Stimulated activated CD8-positive, alpha-beta memory T cell treated with anti-CD3 and anti-CD28 coated beads, Interleukin-4, amount 100 ng/mL, for 4 hours (primary cell): ENCODE results near the gene KPNA3.
"Not testable (repeated sequence)": the region's sequence is repeated elsewhere in the genome, so short reads cannot be mapped to it uniquely, and the experiment has no call there.

Experiments
- DNase-seq, 2 donors: peaks; one replicate each; pipeline ENCODE4 v3.0.0-alpha.2; 2020; ENCODE audit warnings: low read depth in 2 of 2, low spot score in 1 of 2

The KPNA3 gene

GRCh38 chr13:49754146-49754545 lies 38.3 kb downstream of the KPNA3 start:
- no peak for DNase-seq

- no peak for DNase-seq
Measured at GRCh38 chr13:49749848-49750247, 42.6 kb downstream of the KPNA3 start.

- no peak for DNase-seq
Measured at GRCh38 chr13:49746111-49746510, 46.4 kb downstream of the KPNA3 start.

DNA sequence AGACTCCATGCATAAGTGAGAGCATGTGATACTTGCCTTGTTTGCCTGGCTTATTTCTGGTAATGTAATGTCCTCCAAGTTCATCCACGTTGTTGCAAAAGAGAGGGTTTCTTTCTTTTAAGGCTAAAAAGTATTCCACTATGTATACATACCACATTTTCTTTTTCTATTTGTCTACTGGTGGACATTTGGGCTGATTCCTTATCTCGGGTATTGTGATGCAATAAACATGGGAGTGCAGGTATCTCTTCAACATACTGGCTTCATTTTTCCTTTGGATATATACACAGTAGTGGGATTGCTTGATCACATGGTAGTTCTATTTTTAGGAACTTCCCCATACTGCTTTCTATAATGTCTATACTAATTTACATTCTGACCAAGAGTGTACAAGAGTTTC lies 51.6 kb downstream of the KPNA3 start:
- DNase-seq = no peak

DNA sequence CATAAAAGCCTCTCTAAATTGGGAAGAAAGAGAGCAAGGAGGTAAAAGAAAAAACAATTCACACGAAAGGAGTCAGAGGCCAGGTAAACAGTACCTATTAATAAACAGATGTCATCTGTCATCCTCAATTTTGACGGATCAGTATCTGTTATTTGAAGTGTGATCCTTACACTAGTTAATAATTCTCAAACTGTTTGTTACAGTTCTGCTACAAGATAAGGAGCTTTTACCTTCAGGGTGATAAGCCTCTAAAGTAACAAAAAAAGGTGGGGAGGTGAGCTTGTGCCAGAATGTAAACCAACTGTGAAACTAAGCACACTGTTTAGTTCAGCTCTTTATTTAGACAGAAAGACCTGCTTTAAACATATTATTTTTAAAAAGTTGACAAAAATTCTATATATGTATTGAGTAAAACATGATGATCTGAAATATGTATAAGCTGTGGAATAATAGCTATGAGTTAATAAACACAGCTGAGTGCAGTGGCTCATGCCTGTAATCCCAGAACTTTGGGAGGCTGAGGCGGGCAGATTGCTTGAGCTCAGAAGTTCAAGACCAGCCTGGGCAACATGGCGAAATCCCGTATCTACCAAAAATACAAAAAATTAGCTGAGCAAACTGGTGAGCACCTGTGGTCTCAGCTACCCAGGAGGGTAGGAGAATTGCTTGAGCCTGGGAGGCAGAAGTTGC lies 52.8 kb downstream of the KPNA3 start:
- DNase-seq = no peak

DNA sequence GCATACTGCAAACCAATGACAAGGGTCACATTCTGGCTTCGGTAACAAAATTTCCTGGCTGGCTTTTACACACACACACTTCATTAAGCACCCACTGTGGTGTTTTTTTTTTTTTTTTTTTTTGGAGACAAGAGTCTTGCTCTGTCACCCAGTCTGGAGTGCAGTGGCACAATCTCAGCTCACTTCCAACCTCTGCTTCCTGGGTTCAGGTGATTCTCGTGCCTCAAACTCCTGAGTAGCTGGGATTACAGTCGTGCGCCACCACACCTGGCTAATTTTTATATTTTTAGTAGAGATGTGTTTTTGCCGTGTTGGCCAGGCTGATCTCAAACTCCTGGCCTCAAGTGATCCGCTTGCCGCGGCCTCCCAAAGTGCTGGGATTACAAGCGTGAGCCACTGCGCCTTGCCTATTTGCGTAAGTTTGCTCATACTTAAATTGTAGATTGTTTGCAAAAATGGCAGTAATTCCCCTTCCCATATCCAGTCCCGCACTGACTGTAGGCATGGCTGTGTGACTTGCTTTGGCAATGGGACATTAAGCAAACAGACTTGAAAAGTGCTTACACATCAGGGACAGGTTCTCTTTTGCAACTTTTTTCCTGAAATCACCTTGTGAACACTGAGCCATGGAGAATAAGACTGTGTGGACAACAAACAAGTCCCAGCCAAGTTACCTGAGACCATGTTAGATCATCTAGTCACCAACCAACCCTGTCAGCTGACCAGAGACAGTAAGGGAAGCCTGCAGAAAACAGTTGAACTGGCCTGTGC lies 59.1 kb downstream of the KPNA3 start:
- DNase-seq = no peak

GRCh38 chr13:49731766-49732165 lies 60.7 kb downstream of the KPNA3 start:
- DNase-seq = no peak

- DNase-seq = no peak
Measured at GRCh38 chr13:49716615-49717014, 75.9 kb downstream of the KPNA3 start.

DNA sequence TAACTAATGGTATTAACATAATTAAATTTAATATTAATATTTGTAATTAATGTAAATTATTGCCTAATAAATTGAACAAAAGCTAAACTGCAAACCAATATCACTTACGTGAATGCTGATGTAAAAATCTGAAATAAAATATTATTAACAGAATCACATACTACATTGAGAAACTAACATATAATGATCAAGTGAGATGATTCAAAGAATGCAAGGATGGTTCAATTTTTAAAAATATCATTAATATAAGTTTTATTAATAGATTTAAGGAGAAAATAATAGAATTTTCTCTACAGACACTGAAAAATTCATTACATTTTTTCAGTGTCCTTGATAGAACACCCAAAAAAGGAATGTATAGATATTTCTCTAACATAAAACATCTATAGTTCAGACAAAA lies 77.7 kb downstream of the KPNA3 start:
- DNase-seq = no peak

- DNase-seq = no peak
Measured at GRCh38 chr13:49711218-49711863, 81.1 kb downstream of the KPNA3 start.

DNA sequence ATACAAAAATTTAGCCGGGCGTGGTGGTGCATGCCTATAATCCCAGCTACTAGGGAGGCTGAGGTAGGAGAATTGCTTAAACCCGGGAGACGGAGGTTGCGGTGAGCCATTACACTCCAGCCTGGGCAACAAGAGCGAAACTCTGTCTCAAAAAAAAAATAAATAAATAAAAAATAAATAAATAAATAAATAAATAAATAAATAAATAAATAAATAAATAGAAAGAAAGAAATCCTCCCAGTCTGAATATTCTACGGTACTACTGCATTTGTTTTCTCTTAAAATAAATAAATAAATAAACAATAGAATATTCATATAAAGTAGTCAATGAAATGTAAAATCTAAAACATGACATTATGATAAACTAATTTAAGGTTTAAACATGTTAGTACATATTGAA lies 88.2 kb downstream of the KPNA3 start:
- not testable (repeated sequence) for DNase-seq

- no peak for DNase-seq
Measured at GRCh38 chr13:49701491-49701890, 91.0 kb downstream of the KPNA3 start.

DNA sequence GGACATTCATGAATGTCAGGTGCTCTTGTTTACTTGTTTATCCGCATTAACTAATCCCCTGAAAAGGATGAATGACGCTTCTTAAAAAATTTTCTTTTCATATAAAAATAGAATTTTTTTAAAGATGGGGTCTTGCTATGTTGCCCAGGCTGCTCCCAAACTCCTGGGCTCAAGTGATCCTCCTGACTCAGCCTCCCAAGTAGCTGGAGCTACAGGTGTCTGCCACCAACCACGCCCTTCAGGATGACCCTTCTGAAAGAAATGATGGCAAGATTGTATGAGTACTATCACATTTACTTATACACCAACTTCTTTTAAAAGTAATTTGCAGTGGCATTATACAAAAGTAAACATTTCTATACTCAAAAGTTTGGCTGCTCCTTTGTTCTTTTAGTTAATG lies 95.0 kb downstream of the KPNA3 start:
- no peak for DNase-seq

- no peak for DNase-seq
Measured at GRCh38 chr13:49694446-49694845, 98.0 kb downstream of the KPNA3 start.

GRCh38 chr13:49693877-49694276 lies 98.6 kb downstream of the KPNA3 start:
- no peak for DNase-seq

- DNase-seq = no peak
Measured at GRCh38 chr13:49693191-49693733, 99.2 kb downstream of the KPNA3 start.

DNA sequence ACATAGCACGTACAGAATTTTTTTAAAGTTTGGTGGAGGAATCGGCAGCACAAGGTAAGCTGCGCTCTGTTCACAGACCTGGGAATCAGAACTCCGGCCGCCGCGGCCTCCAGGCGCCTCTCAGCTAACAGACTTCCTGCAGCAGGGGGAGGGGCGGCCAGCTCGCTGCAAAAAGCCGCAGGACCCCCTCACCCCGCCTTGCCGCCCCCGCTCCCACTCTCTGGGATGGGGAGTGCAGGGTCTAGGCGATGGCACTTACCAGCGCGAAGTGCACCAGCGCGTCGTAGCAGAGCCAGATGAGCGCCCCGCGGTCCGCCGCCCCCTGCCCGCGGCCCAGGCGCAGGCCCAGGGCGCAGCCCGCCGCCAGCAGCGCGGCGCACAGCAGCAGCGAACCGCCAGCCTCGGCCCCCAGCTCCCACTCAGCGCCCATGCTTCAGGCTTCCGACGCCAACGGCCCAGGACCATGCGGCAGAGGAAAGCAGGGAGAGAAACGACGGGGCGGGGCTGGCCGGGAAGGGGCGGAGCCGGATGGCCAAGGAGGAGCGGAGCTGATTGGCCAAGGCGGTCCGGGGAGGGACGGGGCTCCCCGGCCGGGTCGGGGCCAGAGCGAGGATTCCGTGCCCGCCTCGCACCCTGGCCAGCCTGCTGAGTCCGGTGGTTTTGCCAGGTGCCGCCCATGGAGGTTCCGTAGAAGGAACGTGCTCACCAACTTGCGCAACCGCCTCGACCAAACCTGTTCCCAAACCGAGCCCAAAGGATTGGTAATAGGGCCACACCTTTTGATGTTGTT lies 101.3 kb downstream of the KPNA3 start, which contains the start of gene EBPL:
Gene EBPL (minus strand): TSS at position 492 of the 790 bp plus-strand sequence. CDS start 62 bp downstream, at position 430.
- DNase-seq = peak; percentile 76

- no peak for DNase-seq
Measured at GRCh38 chr13:49690133-49690994, 102.1 kb downstream of the KPNA3 start.

DNA sequence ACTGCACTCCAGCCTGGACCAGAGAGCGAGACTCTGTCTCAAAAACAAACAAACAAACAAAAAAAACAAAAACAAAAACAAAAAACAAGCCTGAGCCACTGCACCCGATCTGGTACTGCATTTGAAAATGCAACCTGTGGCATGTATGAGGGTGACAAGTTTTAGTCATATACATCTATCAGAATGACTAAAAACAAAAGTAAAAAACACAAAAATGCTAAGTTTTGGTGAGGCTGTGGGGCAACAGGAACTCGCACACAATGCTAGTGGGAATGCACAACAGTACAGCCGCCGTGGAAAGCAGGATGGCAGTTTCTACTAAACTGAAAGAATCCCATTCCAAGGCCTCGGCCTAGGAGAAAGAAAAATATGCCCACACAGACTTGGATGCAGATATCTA lies 109.0 kb downstream of the KPNA3 start:
- no peak for DNase-seq

DNA sequence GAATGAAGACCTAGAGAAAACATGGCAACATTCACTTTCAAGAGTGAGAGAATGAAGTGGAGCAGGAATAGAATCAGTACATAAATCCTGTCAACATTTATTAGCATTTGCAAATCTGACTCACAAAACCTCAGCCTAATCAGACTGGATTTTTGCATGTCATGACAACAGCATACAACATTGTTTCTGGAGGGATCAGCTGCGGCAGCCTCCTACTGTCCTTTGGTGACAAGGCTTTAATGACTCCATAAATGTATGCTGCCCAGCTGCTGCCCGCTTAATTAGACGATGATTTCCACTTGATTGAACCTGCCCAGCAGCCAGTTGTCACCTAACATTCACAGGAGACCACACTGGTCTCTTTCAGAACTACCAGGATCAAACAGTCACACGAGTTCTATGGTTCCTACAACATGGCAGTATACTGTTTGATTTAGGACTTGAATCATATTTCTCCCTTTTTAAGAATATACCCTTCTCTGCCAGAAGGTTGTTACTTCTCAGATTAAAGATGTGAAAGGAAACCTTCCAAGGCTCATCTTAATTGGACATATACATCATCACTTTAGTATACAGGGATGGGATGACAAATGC lies 110.5 kb downstream of the KPNA3 start:
- DNase-seq = no peak
